ENCODE results near the gene HES7.

The HES7 gene

GRCh38 chr17:8159459-8160223 is 35.7 kb upstream of the HES7 start:
- H3K27me3 Mint-ChIP-seq: no peaks in the 10 kb centered on the region
- peaks cover 45% of the 10 kb centered on the region for H3K4me1 Mint-ChIP-seq
- H3K36me3 Mint-ChIP-seq: peaks cover 10% of the 10 kb centered on the region
- ATAC-seq (ENCODE audit: low read depth): no peak
- peak overlapping the region; percentile 98 for H3K27ac Mint-ChIP-seq
- H3K4me3 Mint-ChIP-seq: no peak overlapping the region
- H3K9me3 Mint-ChIP-seq: no peaks in the 10 kb centered on the region
- DNase-seq (ENCODE audit: low spot score in 2 of 2): no peak

- H3K36me3 Mint-ChIP-seq: peaks cover 12% of the 10 kb centered on the region
- H3K9me3 Mint-ChIP-seq: no peaks in the 10 kb centered on the region
- H3K4me3 Mint-ChIP-seq: no peak overlapping the region
- H3K27ac Mint-ChIP-seq: peak overlapping the region; percentile 95
- DNase-seq (ENCODE audit: low spot score in 2 of 2): no peak
- H3K27me3 Mint-ChIP-seq: no peaks in the 10 kb centered on the region
- peaks cover 49% of the 10 kb centered on the region for H3K4me1 Mint-ChIP-seq
- ATAC-seq (ENCODE audit: low read depth): no peak
Measured at GRCh38 chr17:8159032-8159400, 35.1 kb upstream of the HES7 start.

- Mint-ChIP-seq H3K4me1 (peaks cover 49% of the 10 kb centered on the region), H3K9me3 (no peaks in the 10 kb centered on the region), H3K27ac (peak overlapping the region; percentile 95), H3K36me3 (peaks cover 12% of the 10 kb centered on the region), H3K4me3 (peak overlapping the region; percentile 65), H3K27me3 (no peaks in the 10 kb centered on the region)
- peak; percentile 91 for DNase-seq (ENCODE audit: low spot score in 2 of 2)
- peak; percentile 26 for ATAC-seq (ENCODE audit: low read depth)
Measured at GRCh38 chr17:8158267-8159031, 34.5 kb upstream of the HES7 start.

GRCh38 chr17:8156246-8156992 is 32.5 kb upstream of the HES7 start:
- Mint-ChIP-seq H3K9me3 (no peaks in the 10 kb centered on the region), H3K4me3 (no peak overlapping the region), H3K27me3 (no peaks in the 10 kb centered on the region), H3K4me1 (peaks cover 49% of the 10 kb centered on the region), H3K36me3 (peaks cover 12% of the 10 kb centered on the region), H3K27ac (no peak overlapping the region)
- DNase-seq (ENCODE audit: low spot score in 2 of 2) (peak; percentile 97 to 99), ATAC-seq (ENCODE audit: low read depth) (peak; percentile 72)

GRCh38 chr17:8155996-8156245 is 32.0 kb upstream of the HES7 start:
- ATAC-seq (ENCODE audit: low read depth) (no peak), DNase-seq (ENCODE audit: low spot score in 2 of 2) (no peak)
- H3K27ac Mint-ChIP-seq: no peak overlapping the region
- H3K4me1 Mint-ChIP-seq: peaks cover 47% of the 10 kb centered on the region
- H3K9me3 Mint-ChIP-seq: no peaks in the 10 kb centered on the region
- H3K4me3 Mint-ChIP-seq: no peak overlapping the region
- no peaks in the 10 kb centered on the region for H3K27me3 Mint-ChIP-seq
- H3K36me3 Mint-ChIP-seq: peaks cover 10% of the 10 kb centered on the region

GRCh38 chr17:8155231-8155995 is 31.5 kb upstream of the HES7 start:
- Mint-ChIP-seq H3K27me3 (no peaks in the 10 kb centered on the region), H3K4me3 (no peak overlapping the region), H3K9me3 (no peaks in the 10 kb centered on the region), H3K4me1 (peaks cover 45% of the 10 kb centered on the region), H3K36me3 (peaks cover 7% of the 10 kb centered on the region), H3K27ac (no peak overlapping the region)
- ATAC-seq (ENCODE audit: low read depth): no peak
- DNase-seq (ENCODE audit: low spot score in 2 of 2): no peak

- H3K27me3 Mint-ChIP-seq: no peaks in the 10 kb centered on the region
- H3K4me1 Mint-ChIP-seq: peaks cover 42% of the 10 kb centered on the region
- no peak overlapping the region for H3K4me3 Mint-ChIP-seq
- peaks cover 2% of the 10 kb centered on the region for H3K36me3 Mint-ChIP-seq
- no peak for DNase-seq (ENCODE audit: low spot score in 2 of 2)
- no peak for ATAC-seq (ENCODE audit: low read depth)
- no peaks in the 10 kb centered on the region for H3K9me3 Mint-ChIP-seq
- no peak overlapping the region for H3K27ac Mint-ChIP-seq
Measured at GRCh38 chr17:8154608-8155155, 30.8 kb upstream of the HES7 start.

GRCh38 chr17:8153957-8154607 is 30.2 kb upstream of the HES7 start:
- Mint-ChIP-seq H3K4me1 (peaks cover 43% of the 10 kb centered on the region), H3K27me3 (no peaks in the 10 kb centered on the region), H3K27ac (no peak overlapping the region), H3K9me3 (no peaks in the 10 kb centered on the region), H3K36me3 (peaks cover 6% of the 10 kb centered on the region), H3K4me3 (peak overlapping the region; percentile 43)
- ATAC-seq (ENCODE audit: low read depth) (no peak), DNase-seq (ENCODE audit: low spot score in 2 of 2) (peak; percentile 80 to 85)

GRCh38 chr17:8153525-8153956 is 29.6 kb upstream of the HES7 start:
- no peak for ATAC-seq (ENCODE audit: low read depth)
- peak overlapping the region; percentile 12 for H3K4me3 Mint-ChIP-seq

GRCh38 chr17:8153031-8153451 is 29.1 kb upstream of the HES7 start:
- no peak for DNase-seq (ENCODE audit: low spot score in 2 of 2)
- Mint-ChIP-seq H3K4me1 (peaks cover 38% of the 10 kb centered on the region), H3K27me3 (no peaks in the 10 kb centered on the region), H3K9me3 (no peaks in the 10 kb centered on the region), H3K27ac (no peak overlapping the region), H3K4me3 (peak overlapping the region; percentile 12), H3K36me3 (peaks cover 12% of the 10 kb centered on the region)
- ATAC-seq (ENCODE audit: low read depth): no peak

More at GRCh38 chr17:8153525-8153956, 29.6 kb upstream of the HES7 start:
- H3K27ac Mint-ChIP-seq: no peak overlapping the region
- H3K27me3 Mint-ChIP-seq: no peaks in the 10 kb centered on the region
- H3K4me1 Mint-ChIP-seq: peaks cover 39% of the 10 kb centered on the region
- H3K9me3 Mint-ChIP-seq: no peaks in the 10 kb centered on the region
- peak in 1 of 2 donors; percentile 24 for DNase-seq (ENCODE audit: low spot score in 2 of 2)
- H3K36me3 Mint-ChIP-seq: peaks cover 8% of the 10 kb centered on the region

GRCh38 chr17:8152112-8152775 is 28.3 kb upstream of the HES7 start, which contains the start of gene PER1:
Gene PER1, minus strand, starts transcription at chr17:8152404. Its CDS starts 1,698 bp downstream, at chr17:8150706.
- H3K36me3 Mint-ChIP-seq: peaks cover 17% of the 10 kb centered on the region
- peak within 1 kb of the TSS; percentile 91 for H3K27ac Mint-ChIP-seq
- no peaks in the 10 kb centered on the region for H3K27me3 Mint-ChIP-seq
- peaks cover 38% of the 10 kb centered on the region for H3K4me1 Mint-ChIP-seq
- H3K4me3 Mint-ChIP-seq: peak within 1 kb of the TSS; percentile 84
- H3K9me3 Mint-ChIP-seq: no peaks in the 10 kb centered on the region
- peak; percentile 1 for ATAC-seq (ENCODE audit: low read depth)
- peak; percentile 62 for DNase-seq (ENCODE audit: low spot score in 2 of 2)

GRCh38 chr17:8151641-8152111 is 27.8 kb upstream of the HES7 start:
- H3K9me3 Mint-ChIP-seq: no peaks in the 10 kb centered on the region
- peaks cover 41% of the 10 kb centered on the region for H3K4me1 Mint-ChIP-seq
- peaks cover 21% of the 10 kb centered on the region for H3K36me3 Mint-ChIP-seq
- H3K4me3 Mint-ChIP-seq: peak overlapping the region; percentile 84
- H3K27ac Mint-ChIP-seq: peak overlapping the region; percentile 91
- DNase-seq (ENCODE audit: low spot score in 2 of 2) (peak in 1 of 2 donors; percentile 49), ATAC-seq (ENCODE audit: low read depth) (no peak)
- H3K27me3 Mint-ChIP-seq: no peaks in the 10 kb centered on the region
